ENCODE measurements around the gene TMTC1.

TMTC1 gene

DNA sequence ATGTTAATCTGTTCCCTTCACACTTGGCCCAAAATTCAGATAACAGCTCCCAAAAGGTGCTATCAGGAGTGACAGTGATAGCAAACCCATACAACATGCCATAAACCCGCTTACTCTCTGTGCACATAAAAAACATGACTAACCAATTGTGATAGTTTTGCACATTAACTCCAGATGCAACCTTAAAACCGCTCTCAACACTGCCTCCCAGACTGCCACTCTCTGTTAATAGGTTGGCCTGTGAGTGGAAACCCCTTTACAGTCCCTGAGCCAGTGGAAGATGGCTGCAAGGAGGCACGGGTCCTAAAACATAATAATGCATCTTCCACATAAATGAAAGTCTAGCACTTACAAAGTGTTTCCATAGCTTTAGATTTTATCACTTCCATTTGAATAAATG lies 12.0 kb upstream of the TMTC1 start:
- Histone ChIP-seq H3K4me2 (ENCODE audit: low read length) (peak overlapping the region; percentile 16; the same call in 1 of the 2 replicates), H3K79me2 (ENCODE audit: low read length) (no peaks in the 10 kb centered on the region), H3K4me1 (ENCODE audit: low read length) (peaks cover 31% of the 10 kb centered on the region), H3K36me3 (replicated peaks; ENCODE audit: low read depth, low read length) (no peaks in the 10 kb centered on the region), H3K4me3 (ENCODE audit: low read length) (no peak overlapping the region), H2AFZ (ENCODE audit: low read depth, low read length) (no peak overlapping the region), H4K20me1 (ENCODE audit: insufficient read depth, low read length) (no peaks in the 10 kb centered on the region), H3K27ac (ENCODE audit: low read length) (no peak overlapping the region), H3K9ac (ENCODE audit: low read length) (no peak overlapping the region), H3K27me3 (ENCODE audit: low read depth, low read length) (no peaks in the 10 kb centered on the region), H3K9me3 (ENCODE audit: insufficient read depth, low read length) (peaks cover 21% of the 10 kb centered on the region)
- TF ChIP-seq CTCF (IDR thresholded peaks at IDR 0.05; ENCODE audit: low read depth, low read length) = no peak
- no peak for TF ChIP-seq EZH2phosphoT487 (IDR thresholded peaks at IDR 0.05; ENCODE audit: low read depth)

- Histone ChIP-seq H4K20me1 (ENCODE audit: insufficient read depth, low read length) (no peaks in the 10 kb centered on the region), H3K4me2 (ENCODE audit: low read length) (no peak overlapping the region), H3K27me3 (ENCODE audit: low read depth, low read length) (no peaks in the 10 kb centered on the region), H3K36me3 (replicated peaks; ENCODE audit: low read depth, low read length) (no peaks in the 10 kb centered on the region), H3K4me3 (ENCODE audit: low read length) (no peak overlapping the region), H3K9me3 (ENCODE audit: insufficient read depth, low read length) (peaks cover 21% of the 10 kb centered on the region), H3K27ac (ENCODE audit: low read length) (no peak overlapping the region), H2AFZ (ENCODE audit: low read depth, low read length) (no peak overlapping the region), H3K9ac (ENCODE audit: low read length) (no peak overlapping the region), H3K79me2 (ENCODE audit: low read length) (no peaks in the 10 kb centered on the region), H3K4me1 (ENCODE audit: low read length) (peaks cover 31% of the 10 kb centered on the region)
- no peak for TF ChIP-seq EZH2phosphoT487 (IDR thresholded peaks at IDR 0.05; ENCODE audit: low read depth)
- TF ChIP-seq CTCF (IDR thresholded peaks at IDR 0.05; ENCODE audit: low read depth, low read length) = no peak
These were observed 11.1 kb upstream of the TMTC1 start for GRCh38 chr12:29794862-29795261.

GRCh38 chr12:29792853-29793252 lies 9.1 kb upstream of the TMTC1 start:
- Histone ChIP-seq H3K27me3 (ENCODE audit: low read depth, low read length) (no peaks in the 10 kb centered on the region), H3K36me3 (replicated peaks; ENCODE audit: low read depth, low read length) (no peaks in the 10 kb centered on the region), H2AFZ (ENCODE audit: low read depth, low read length) (no peak overlapping the region), H3K79me2 (ENCODE audit: low read length) (no peaks in the 10 kb centered on the region), H3K9me3 (ENCODE audit: insufficient read depth, low read length) (peaks cover 21% of the 10 kb centered on the region), H3K4me1 (ENCODE audit: low read length) (peaks cover 21% of the 10 kb centered on the region), H3K4me2 (ENCODE audit: low read length) (no peak overlapping the region), H3K4me3 (ENCODE audit: low read length) (no peak overlapping the region), H4K20me1 (ENCODE audit: insufficient read depth, low read length) (no peaks in the 10 kb centered on the region), H3K9ac (ENCODE audit: low read length) (no peak overlapping the region), H3K27ac (ENCODE audit: low read length) (no peak overlapping the region)
- TF ChIP-seq CTCF (IDR thresholded peaks at IDR 0.05; ENCODE audit: low read depth, low read length) = no peak
- no peak for TF ChIP-seq EZH2phosphoT487 (IDR thresholded peaks at IDR 0.05; ENCODE audit: low read depth)

- no peaks in the 10 kb centered on the region for H3K27me3 ChIP-seq (ENCODE audit: low read depth, low read length)
- H3K4me2 ChIP-seq (ENCODE audit: low read length) = no peak overlapping the region
- H3K9ac ChIP-seq (ENCODE audit: low read length) = no peak overlapping the region
- TF ChIP-seq EZH2phosphoT487 (IDR thresholded peaks at IDR 0.05; ENCODE audit: low read depth) = no peak
- TF ChIP-seq CTCF (IDR thresholded peaks at IDR 0.05; ENCODE audit: low read depth, low read length) = no peak
- no peak overlapping the region for H3K4me3 ChIP-seq (ENCODE audit: low read length)
- no peaks in the 10 kb centered on the region for H3K79me2 ChIP-seq (ENCODE audit: low read length)
- H2AFZ ChIP-seq (ENCODE audit: low read depth, low read length) = no peak overlapping the region
- H3K9me3 ChIP-seq (ENCODE audit: insufficient read depth, low read length) = peaks cover 21% of the 10 kb centered on the region
- H3K36me3 ChIP-seq (replicated peaks; ENCODE audit: low read depth, low read length) = no peaks in the 10 kb centered on the region
- peaks cover 22% of the 10 kb centered on the region for H3K4me1 ChIP-seq (ENCODE audit: low read length)
- no peak overlapping the region for H3K27ac ChIP-seq (ENCODE audit: low read length)
- no peaks in the 10 kb centered on the region for H4K20me1 ChIP-seq (ENCODE audit: insufficient read depth, low read length)
These were observed 8.4 kb upstream of the TMTC1 start for GRCh38 chr12:29792132-29792531.

All from OCI-LY3 (cell line).